Measurements from ENCODE around the gene SLC29A1.

The SLC29A1 gene

DNA sequence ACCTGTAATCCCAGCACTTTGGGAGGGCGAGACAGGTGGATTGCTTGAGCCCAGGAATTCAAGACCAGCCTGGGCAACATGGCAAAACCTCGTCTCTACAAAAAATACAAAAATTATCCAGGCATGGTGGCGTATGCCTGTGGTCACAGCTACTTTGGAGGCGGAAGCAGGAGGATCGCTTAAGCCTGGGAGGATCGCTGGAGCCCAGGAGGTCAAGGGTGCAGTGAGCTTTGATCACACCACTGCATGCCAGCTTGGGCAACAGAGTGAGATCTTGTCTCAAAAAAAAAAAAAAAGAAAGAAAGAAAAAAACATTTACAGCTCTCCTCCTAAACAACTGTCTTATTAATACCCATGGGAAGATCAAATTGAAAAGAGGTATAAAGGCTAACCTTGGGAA lies 15.4 kb upstream of the SLC29A1 start:
- no peaks in the 10 kb centered on the region for H3K4me1 ChIP-seq (ENCODE audit: insufficient read depth, poor library complexity, severe bottlenecking)
- ATAC-seq (ENCODE audit: low read depth) (no peak), DNase-seq (ENCODE audit: low spot score) (no peak)
- H3K27me3 ChIP-seq (ENCODE audit: insufficient read depth, poor library complexity, severe bottlenecking): no peaks in the 10 kb centered on the region
- H3K36me3 ChIP-seq (ENCODE audit: low read depth): no peaks in the 10 kb centered on the region
- H3K9me3 ChIP-seq (ENCODE audit: severe bottlenecking): no peaks in the 10 kb centered on the region
- TF ChIP-seq, protein P1, sequence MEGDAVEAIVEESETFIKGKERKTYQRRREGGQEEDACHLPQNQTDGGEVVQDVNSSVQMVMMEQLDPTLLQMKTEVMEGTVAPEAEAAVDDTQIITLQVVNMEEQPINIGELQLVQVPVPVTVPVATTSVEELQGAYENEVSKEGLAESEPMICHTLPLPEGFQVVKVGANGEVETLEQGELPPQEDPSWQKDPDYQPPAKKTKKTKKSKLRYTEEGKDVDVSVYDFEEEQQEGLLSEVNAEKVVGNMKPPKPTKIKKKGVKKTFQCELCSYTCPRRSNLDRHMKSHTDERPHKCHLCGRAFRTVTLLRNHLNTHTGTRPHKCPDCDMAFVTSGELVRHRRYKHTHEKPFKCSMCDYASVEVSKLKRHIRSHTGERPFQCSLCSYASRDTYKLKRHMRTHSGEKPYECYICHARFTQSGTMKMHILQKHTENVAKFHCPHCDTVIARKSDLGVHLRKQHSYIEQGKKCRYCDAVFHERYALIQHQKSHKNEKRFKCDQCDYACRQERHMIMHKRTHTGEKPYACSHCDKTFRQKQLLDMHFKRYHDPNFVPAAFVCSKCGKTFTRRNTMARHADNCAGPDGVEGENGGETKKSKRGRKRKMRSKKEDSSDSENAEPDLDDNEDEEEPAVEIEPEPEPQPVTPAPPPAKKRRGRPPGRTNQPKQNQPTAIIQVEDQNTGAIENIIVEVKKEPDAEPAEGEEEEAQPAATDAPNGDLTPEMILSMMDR (IDR thresholded peaks at IDR 0.05; ENCODE audit: poor library complexity, severe bottlenecking): no peak
- no peak overlapping the region for H3K4me3 ChIP-seq (ENCODE audit: severe bottlenecking)
- H3K27ac ChIP-seq (ENCODE audit: poor library complexity, severe bottlenecking): no peak overlapping the region

DNA sequence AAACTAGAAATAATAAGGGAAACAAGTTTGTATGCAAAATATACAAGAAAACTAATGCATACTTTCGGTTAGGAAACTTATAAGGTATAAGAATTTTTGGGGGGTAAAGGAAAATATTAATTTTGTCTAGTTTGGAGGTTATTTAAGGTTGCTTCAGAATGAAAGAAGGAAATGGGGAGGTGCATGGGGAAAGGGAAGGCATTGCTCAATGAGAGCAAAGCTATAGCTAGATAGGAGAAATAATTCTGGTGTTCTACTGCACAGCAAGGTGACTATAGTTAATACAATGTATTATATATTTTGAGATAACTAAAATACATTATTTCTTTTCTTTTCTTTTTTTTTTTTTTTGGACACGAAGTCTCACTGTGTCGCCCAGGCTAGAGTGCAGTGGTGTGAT lies 12.1 kb upstream of the SLC29A1 start:
- Histone ChIP-seq H3K4me3 (ENCODE audit: severe bottlenecking) (no peak overlapping the region), H3K36me3 (ENCODE audit: low read depth) (no peaks in the 10 kb centered on the region), H3K9me3 (ENCODE audit: severe bottlenecking) (no peaks in the 10 kb centered on the region), H3K27me3 (ENCODE audit: insufficient read depth, poor library complexity, severe bottlenecking) (no peaks in the 10 kb centered on the region), H3K27ac (ENCODE audit: poor library complexity, severe bottlenecking) (no peak overlapping the region), H3K4me1 (ENCODE audit: insufficient read depth, poor library complexity, severe bottlenecking) (no peaks in the 10 kb centered on the region)
- DNase-seq (ENCODE audit: low spot score) (no peak), ATAC-seq (ENCODE audit: low read depth) (no peak)
- TF ChIP-seq, protein P1 (IDR thresholded peaks at IDR 0.05; ENCODE audit: poor library complexity, severe bottlenecking): no peak

DNA sequence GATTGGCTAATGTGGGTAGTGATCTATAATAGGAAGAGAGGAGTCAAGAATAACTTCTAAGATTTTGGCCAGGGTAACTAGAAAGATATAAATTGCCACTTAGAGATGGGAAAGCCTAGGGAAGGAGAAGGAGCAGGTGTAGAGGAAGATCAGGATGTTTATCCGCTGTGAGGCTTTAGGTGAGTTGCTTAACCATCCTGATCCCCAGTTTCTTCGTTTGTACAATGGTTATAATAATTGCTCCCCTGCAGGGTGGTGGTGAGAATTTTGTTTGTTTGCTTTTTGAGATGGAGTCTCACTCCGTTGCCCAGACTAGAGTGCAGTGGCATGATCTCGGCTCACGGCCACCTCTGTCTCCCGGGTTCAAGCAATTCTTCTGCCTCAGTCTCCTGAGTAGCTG lies 9.1 kb upstream of the SLC29A1 start:
- no peak for DNase-seq (ENCODE audit: low spot score)
- Histone ChIP-seq H3K9me3 (ENCODE audit: severe bottlenecking) (no peaks in the 10 kb centered on the region), H3K27ac (ENCODE audit: poor library complexity, severe bottlenecking) (no peak overlapping the region), H3K4me1 (ENCODE audit: insufficient read depth, poor library complexity, severe bottlenecking) (no peaks in the 10 kb centered on the region), H3K36me3 (ENCODE audit: low read depth) (no peaks in the 10 kb centered on the region), H3K4me3 (ENCODE audit: severe bottlenecking) (no peak overlapping the region), H3K27me3 (ENCODE audit: insufficient read depth, poor library complexity, severe bottlenecking) (no peaks in the 10 kb centered on the region)
- TF ChIP-seq, protein P1 (IDR thresholded peaks at IDR 0.05; ENCODE audit: poor library complexity, severe bottlenecking): no peak
- ATAC-seq (ENCODE audit: low read depth): no peak

DNA sequence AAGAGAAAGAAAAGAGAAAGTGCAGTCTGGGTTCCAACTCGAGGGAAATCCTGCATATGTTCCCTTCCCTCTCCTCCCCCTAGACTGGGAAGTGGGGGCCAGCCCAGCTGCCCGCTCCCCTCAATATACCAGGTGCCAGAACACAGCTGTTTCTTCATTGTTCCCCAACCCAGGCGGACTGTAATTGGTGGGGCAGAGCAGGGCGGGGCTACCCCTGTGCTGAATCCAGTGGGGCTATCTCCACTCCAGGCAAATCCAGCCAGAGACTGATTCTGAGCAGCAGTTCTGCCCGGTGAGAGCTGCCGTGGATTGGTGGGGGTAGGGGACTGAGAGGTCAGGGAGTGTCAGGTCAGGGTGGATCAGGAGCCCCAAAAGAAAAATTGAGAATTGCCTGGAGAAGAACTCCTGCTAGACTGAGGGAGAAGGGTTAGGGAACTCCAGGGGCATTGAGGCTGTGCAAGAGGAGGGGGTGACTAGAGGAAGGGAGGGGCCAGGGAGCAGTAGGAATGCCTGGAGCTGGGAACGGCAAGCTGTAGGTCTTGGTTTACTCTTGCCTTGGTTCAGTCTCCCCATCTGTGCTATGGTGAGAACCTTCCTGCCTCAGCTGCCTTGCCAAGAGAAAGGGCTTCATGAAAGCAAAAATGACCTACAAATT lies 6.6 kb upstream of the SLC29A1 start, which contains the start of gene MYMX:
Gene MYMX (plus strand): TSS at position 250 of the 655 bp plus-strand sequence. CDS start 546 bp downstream, outside the sequence.
- no peaks in the 10 kb centered on the region for H3K27me3 ChIP-seq (ENCODE audit: insufficient read depth, poor library complexity, severe bottlenecking)
- DNase-seq (ENCODE audit: low spot score) (no peak), ATAC-seq (ENCODE audit: low read depth) (no peak)
- no peak within 1 kb of the TSS for H3K27ac ChIP-seq (ENCODE audit: poor library complexity, severe bottlenecking)
- H3K4me3 ChIP-seq (ENCODE audit: severe bottlenecking): no peak within 1 kb of the TSS
- H3K4me1 ChIP-seq (ENCODE audit: insufficient read depth, poor library complexity, severe bottlenecking): peaks cover 2% of the 10 kb centered on the region
- H3K36me3 ChIP-seq (ENCODE audit: low read depth): no peaks in the 10 kb centered on the region
- TF ChIP-seq, protein P1 (IDR thresholded peaks at IDR 0.05; ENCODE audit: poor library complexity, severe bottlenecking): no peak
- no peaks in the 10 kb centered on the region for H3K9me3 ChIP-seq (ENCODE audit: severe bottlenecking)
